Measurements from ENCODE around the gene CBR3.

The CBR3 gene

DNA sequence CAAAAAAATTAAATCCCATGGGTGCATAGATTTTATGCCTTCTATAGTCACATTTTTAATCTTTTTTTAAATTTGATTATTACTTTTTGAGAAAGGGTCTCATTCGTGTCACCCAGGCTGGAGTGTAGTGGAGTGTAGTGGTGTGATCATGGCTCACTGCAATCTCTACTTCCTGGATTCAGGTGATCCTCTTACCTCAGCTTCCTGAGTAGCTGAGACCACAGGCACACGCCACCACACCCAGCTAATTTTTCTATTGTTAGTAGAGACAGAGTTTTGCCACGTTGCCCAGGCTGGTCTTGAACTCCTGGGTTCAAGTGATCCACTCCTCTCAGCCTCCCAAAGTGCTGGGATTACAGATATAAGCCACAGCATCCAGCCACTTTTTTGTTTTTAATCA, 10.4 kb downstream of the CBR3 start:
- Histone ChIP-seq H3K9me2 (replicated peaks; ENCODE audit: insufficient read depth, low read length) (no peaks in the 10 kb centered on the region), H3K4me3 (ENCODE audit: insufficient read depth, low read length, poor library complexity, severe bottlenecking) (no peak overlapping the region), H3K36me3 (ENCODE audit: low read length) (no peaks in the 10 kb centered on the region), H3K79me2 (ENCODE audit: insufficient read depth, low read length) (no peaks in the 10 kb centered on the region), H3K27ac (ENCODE audit: low read depth, low read length) (no peak overlapping the region), H3K9ac (ENCODE audit: low read length) (no peak overlapping the region), H3K27me3 (ENCODE audit: low read length) (no peaks in the 10 kb centered on the region), H3K9me3 (ENCODE audit: insufficient read depth, low read length) (no peaks in the 10 kb centered on the region), H3F3A (ENCODE audit: insufficient read depth) (no peaks in the 10 kb centered on the region), H2AFZ (ENCODE audit: low read depth, low read length, severe bottlenecking) (no peak overlapping the region), H3K4me2 (ENCODE audit: low read depth, low read length, poor library complexity, severe bottlenecking) (no peak overlapping the region), H4K20me1 (ENCODE audit: low read depth, low read length) (no peaks in the 10 kb centered on the region)
- TF ChIP-seq EZH2phosphoT487 (conservative IDR thresholded peaks at IDR 0.05; ENCODE audit: low read length): no peak
- TF ChIP-seq, protein P1, sequence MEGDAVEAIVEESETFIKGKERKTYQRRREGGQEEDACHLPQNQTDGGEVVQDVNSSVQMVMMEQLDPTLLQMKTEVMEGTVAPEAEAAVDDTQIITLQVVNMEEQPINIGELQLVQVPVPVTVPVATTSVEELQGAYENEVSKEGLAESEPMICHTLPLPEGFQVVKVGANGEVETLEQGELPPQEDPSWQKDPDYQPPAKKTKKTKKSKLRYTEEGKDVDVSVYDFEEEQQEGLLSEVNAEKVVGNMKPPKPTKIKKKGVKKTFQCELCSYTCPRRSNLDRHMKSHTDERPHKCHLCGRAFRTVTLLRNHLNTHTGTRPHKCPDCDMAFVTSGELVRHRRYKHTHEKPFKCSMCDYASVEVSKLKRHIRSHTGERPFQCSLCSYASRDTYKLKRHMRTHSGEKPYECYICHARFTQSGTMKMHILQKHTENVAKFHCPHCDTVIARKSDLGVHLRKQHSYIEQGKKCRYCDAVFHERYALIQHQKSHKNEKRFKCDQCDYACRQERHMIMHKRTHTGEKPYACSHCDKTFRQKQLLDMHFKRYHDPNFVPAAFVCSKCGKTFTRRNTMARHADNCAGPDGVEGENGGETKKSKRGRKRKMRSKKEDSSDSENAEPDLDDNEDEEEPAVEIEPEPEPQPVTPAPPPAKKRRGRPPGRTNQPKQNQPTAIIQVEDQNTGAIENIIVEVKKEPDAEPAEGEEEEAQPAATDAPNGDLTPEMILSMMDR (IDR thresholded peaks at IDR 0.05; ENCODE audit: insufficient read depth, low read length, poor library complexity, severe bottlenecking): no peak

DNA sequence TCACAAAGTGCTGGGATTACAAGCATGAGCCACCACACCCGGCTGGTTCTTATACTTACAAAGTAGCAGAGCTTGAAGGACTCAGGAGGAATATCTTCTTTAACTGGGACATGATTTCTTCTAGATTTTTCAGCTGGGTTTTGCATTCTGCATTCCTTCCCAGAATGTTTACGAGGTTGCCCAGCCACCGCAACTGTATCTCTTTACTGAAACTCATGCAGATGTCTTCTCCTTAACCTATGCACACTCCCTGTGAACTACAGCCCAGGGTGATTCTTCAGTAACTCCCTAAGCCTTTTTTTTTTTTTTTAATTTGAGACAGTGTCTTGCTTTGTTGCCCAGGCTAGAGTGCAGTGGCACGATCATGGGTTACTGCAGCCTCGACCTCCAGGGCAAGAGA, 13.0 kb downstream of the CBR3 start:
- no peaks in the 10 kb centered on the region for H3K36me3 ChIP-seq (ENCODE audit: low read length)
- TF ChIP-seq EZH2phosphoT487 (conservative IDR thresholded peaks at IDR 0.05; ENCODE audit: low read length): no peak
- H3K9me3 ChIP-seq (ENCODE audit: insufficient read depth, low read length): no peaks in the 10 kb centered on the region
- no peak overlapping the region for H3K4me3 ChIP-seq (ENCODE audit: insufficient read depth, low read length, poor library complexity, severe bottlenecking)
- no peaks in the 10 kb centered on the region for H3K9me2 ChIP-seq (replicated peaks; ENCODE audit: insufficient read depth, low read length)
- no peaks in the 10 kb centered on the region for H3K79me2 ChIP-seq (ENCODE audit: insufficient read depth, low read length)
- H3K27ac ChIP-seq (ENCODE audit: low read depth, low read length): no peak overlapping the region
- no peaks in the 10 kb centered on the region for H4K20me1 ChIP-seq (ENCODE audit: low read depth, low read length)
- H3F3A ChIP-seq (ENCODE audit: insufficient read depth): no peaks in the 10 kb centered on the region
- no peak overlapping the region for H3K4me2 ChIP-seq (ENCODE audit: low read depth, low read length, poor library complexity, severe bottlenecking)
- H3K27me3 ChIP-seq (ENCODE audit: low read length): no peaks in the 10 kb centered on the region
- no peak overlapping the region for H2AFZ ChIP-seq (ENCODE audit: low read depth, low read length, severe bottlenecking)
- H3K9ac ChIP-seq (ENCODE audit: low read length): no peak overlapping the region

GRCh38 chr21:36148886-36149285, 14.0 kb downstream of the CBR3 start:
- no peaks in the 10 kb centered on the region for H3K27me3 ChIP-seq (ENCODE audit: low read length)
- H4K20me1 ChIP-seq (ENCODE audit: low read depth, low read length): no peaks in the 10 kb centered on the region
- H3F3A ChIP-seq (ENCODE audit: insufficient read depth): no peaks in the 10 kb centered on the region
- no peaks in the 10 kb centered on the region for H3K36me3 ChIP-seq (ENCODE audit: low read length)
- H3K79me2 ChIP-seq (ENCODE audit: insufficient read depth, low read length): no peaks in the 10 kb centered on the region
- TF ChIP-seq, protein P1 (IDR thresholded peaks at IDR 0.05; ENCODE audit: insufficient read depth, low read length, poor library complexity, severe bottlenecking): no peak
- TF ChIP-seq EZH2phosphoT487 (conservative IDR thresholded peaks at IDR 0.05; ENCODE audit: low read length): no peak
- H2AFZ ChIP-seq (ENCODE audit: low read depth, low read length, severe bottlenecking): no peak overlapping the region
- H3K9me3 ChIP-seq (ENCODE audit: insufficient read depth, low read length): no peaks in the 10 kb centered on the region
- H3K4me3 ChIP-seq (ENCODE audit: insufficient read depth, low read length, poor library complexity, severe bottlenecking): no peak overlapping the region
- no peak overlapping the region for H3K27ac ChIP-seq (ENCODE audit: low read depth, low read length)
- H3K4me2 ChIP-seq (ENCODE audit: low read depth, low read length, poor library complexity, severe bottlenecking): no peak overlapping the region
- H3K9ac ChIP-seq (ENCODE audit: low read length): no peak overlapping the region
- H3K9me2 ChIP-seq (replicated peaks; ENCODE audit: insufficient read depth, low read length): no peaks in the 10 kb centered on the region

- Histone ChIP-seq H3K36me3 (ENCODE audit: low read length) (no peaks in the 10 kb centered on the region), H3K4me2 (ENCODE audit: low read depth, low read length, poor library complexity, severe bottlenecking) (no peak overlapping the region), H3K79me2 (ENCODE audit: insufficient read depth, low read length) (no peaks in the 10 kb centered on the region), H3K4me3 (ENCODE audit: insufficient read depth, low read length, poor library complexity, severe bottlenecking) (no peak overlapping the region), H3K27ac (ENCODE audit: low read depth, low read length) (no peak overlapping the region), H3K9ac (ENCODE audit: low read length) (no peak overlapping the region), H3K9me2 (replicated peaks; ENCODE audit: insufficient read depth, low read length) (no peaks in the 10 kb centered on the region), H3K9me3 (ENCODE audit: insufficient read depth, low read length) (no peaks in the 10 kb centered on the region), H3K27me3 (ENCODE audit: low read length) (no peaks in the 10 kb centered on the region), H3F3A (ENCODE audit: insufficient read depth) (no peaks in the 10 kb centered on the region), H2AFZ (ENCODE audit: low read depth, low read length, severe bottlenecking) (peak overlapping the region; percentile 22), H4K20me1 (ENCODE audit: low read depth, low read length) (no peaks in the 10 kb centered on the region)
- TF ChIP-seq EZH2phosphoT487 (conservative IDR thresholded peaks at IDR 0.05; ENCODE audit: low read length): no peak
- TF ChIP-seq, protein P1 (IDR thresholded peaks at IDR 0.05; ENCODE audit: insufficient read depth, low read length, poor library complexity, severe bottlenecking): no peak
These were observed 15.2 kb downstream of the CBR3 start for GRCh38 chr21:36149788-36150711.
